Right lung (tissue), 5 donors: Measurements from ENCODE around the gene PTGFR. TPM values are rescaled to one million over a fixed set of nuclear protein-coding genes. Genes with fewer than 3 reads are reported as not detected.

Experiments used
- DNase-seq, 2 donors: peaks; one replicate each; pipeline ENCODE4 v3.0.0-alpha.2; 2013
- polyA plus RNA-seq, 5 donors: library from polyadenylated mRNA; unstranded; fragments of 120-200 nt; gene quantifications; one replicate each; pipeline versions ENCODE4 v1.2.1 to v1.2.3, GENCODE V29; 2013; ENCODE audit warnings: inconsistent platforms in 1 of 5, low replicate concordance in 1 of 5; ENCODE audit not compliant: insufficient read length in 5 of 5, insufficient read depth in 1 of 5

Gene PTGFR
- polyA plus RNA-seq, 5 donors, result 0.13 to 0.94 (median 0.22) TPM

- DNase-seq, result no peak
Measured at GRCh38 chr1:78520216-78520615, 29.4 kb downstream of the PTGFR start.

- no peak for DNase-seq
Measured at GRCh38 chr1:78520843-78521242, 30.1 kb downstream of the PTGFR start.

- no peak for DNase-seq
Measured at GRCh38 chr1:78522136-78522535, 31.4 kb downstream of the PTGFR start.

- no peak for DNase-seq
Measured at GRCh38 chr1:78526496-78526895, 35.7 kb downstream of the PTGFR start.

GRCh38 chr1:78527706-78528105, 36.9 kb downstream of the PTGFR start:
- DNase-seq, result no peak

GRCh38 chr1:78533527-78533926, 42.8 kb downstream of the PTGFR start:
- DNase-seq, result no peak

GRCh38 chr1:78535286-78535685, 44.5 kb downstream of the PTGFR start:
- no peak for DNase-seq

GRCh38 chr1:78536427-78536826, 45.7 kb downstream of the PTGFR start:
- DNase-seq, result no peak

GRCh38 chr1:78540048-78540447, 49.3 kb downstream of the PTGFR start:
- DNase-seq, result no peak

- no peak for DNase-seq
Measured at GRCh38 chr1:78541479-78541878, 50.7 kb downstream of the PTGFR start.

GRCh38 chr1:78543941-78544643, 53.3 kb downstream of the PTGFR start:
- DNase-seq, result no peak

- DNase-seq, result no peak
Measured at GRCh38 chr1:78547081-78547480, 56.3 kb downstream of the PTGFR start.

- DNase-seq, result no peak
Measured at GRCh38 chr1:78549331-78549730, 58.6 kb downstream of the PTGFR start.

- DNase-seq, result no peak
Measured at GRCh38 chr1:78549891-78550290, 59.1 kb downstream of the PTGFR start.

- no peak for DNase-seq
Measured at GRCh38 chr1:78553859-78554258, 63.1 kb downstream of the PTGFR start.

GRCh38 chr1:78554840-78555239, 64.1 kb downstream of the PTGFR start:
- DNase-seq, result no peak

- DNase-seq, result no peak
Measured at GRCh38 chr1:78559680-78560079, 68.9 kb downstream of the PTGFR start.

- no peak for DNase-seq
Measured at GRCh38 chr1:78560811-78561210, 70.0 kb downstream of the PTGFR start.

GRCh38 chr1:78561856-78562255, 71.1 kb downstream of the PTGFR start:
- no peak for DNase-seq

GRCh38 chr1:78565393-78565792, 74.6 kb downstream of the PTGFR start:
- no peak for DNase-seq

- no peak for DNase-seq
Measured at GRCh38 chr1:78570539-78570938, 79.8 kb downstream of the PTGFR start.

GRCh38 chr1:78577257-78578100, 86.7 kb downstream of the PTGFR start:
- no peak for DNase-seq

- DNase-seq, result no peak
Measured at GRCh38 chr1:78586572-78586971, 95.8 kb downstream of the PTGFR start.
